ENCODE results near the gene MYPN.
"Not testable (repeated sequence)": the region's sequence is repeated elsewhere in the genome, so short reads cannot be mapped to it uniquely, and the experiment has no call there.

MYPN gene

DNA sequence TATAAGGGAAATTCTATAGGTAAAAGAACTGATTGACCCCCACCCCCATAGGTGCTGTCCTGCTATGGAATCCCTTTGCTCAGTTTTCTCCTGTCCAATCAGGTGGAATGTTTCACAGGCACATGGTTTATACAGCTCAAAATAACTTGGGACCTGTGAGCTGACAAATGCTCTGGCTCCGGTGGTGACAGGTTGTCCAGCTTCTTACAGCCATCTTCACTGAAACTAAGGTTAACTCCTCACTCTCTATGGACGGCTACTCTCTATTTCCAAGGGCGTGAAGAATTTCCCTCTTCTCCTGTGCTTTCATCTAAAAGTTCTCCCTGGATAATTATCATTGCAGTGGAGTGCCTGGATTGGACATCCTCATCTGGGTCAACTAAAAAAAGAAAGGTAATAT lies at the start of gene MYPN:
Gene MYPN, plus strand, starts transcription at position 158 of the 400 bp plus-strand sequence. CDS start 11,951 bp downstream, outside the sequence.
- DNase-seq = no peak

GRCh38 chr10:68067029-68067428 lies 42.3 kb upstream of the MYPN start:
- no peak for DNase-seq

DNA sequence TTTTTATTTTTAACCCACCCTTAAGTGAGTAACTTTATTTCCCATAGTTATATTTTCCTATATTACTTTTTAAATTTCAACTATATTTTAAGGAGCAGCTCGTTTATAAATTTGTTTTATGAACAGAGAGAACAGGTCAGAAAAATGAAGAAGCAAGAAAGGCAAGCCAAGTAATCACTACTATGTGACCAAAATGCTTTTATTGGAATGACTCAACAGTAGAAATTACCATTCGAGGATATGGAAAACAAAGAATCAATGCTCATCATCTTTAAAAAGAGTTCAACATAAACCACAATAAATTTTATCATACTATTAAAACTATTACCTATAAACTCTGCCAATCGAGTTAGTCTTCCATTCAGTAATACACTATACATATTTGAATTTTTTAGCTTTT lies 41.8 kb upstream of the MYPN start:
- DNase-seq = no peak

DNA sequence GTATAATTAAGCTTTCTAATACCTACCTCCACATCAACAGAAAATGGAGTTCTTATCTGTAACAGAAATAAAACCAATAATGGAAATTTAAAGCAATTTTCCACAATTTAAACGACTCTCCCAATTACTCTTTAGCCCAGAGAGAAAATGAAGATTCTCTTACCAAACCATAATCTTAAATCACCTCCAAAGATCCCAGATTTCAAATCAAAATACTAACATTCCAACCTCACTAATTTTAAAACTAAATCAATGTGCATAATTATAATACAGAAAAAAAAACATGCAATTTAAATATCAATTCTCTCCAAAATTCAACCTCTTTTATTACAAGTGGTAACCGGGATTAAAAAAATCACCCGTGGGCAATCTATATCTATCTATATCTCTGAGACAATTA lies 35.7 kb upstream of the MYPN start:
- DNase-seq = no peak

DNA sequence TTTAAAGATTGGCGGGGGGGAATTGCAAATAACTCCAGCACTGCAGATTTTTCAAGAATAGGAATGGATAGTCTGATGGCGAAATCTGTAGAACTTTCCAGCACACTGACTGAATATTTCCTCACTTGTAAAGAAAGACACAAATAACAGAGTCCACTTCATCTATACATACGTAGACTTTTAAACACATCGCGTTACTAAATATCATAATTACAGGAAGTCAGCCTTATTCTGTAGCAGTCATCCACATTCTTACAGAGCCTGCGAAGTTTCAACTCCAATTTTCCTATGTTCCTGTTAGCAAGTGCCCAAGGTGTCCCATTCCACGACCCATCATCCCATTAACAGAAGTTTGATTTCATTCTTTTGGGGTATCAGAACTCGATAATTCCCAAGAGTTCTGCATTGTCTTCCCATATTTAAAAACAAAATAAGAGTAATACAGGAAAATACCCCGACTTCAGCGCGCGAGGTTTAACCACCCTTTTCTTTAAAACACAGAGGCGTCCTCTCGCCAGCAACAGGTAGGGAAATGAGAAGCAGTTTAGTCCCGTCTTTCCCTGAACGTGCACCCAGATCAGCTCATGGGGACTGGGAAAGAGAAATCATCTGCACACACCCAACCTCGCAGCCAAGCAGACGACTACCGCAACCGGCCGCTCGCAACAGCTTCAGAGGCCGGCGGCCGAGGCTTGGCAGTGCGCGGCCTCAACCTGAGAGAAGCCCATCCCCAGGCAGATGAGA lies 35.1 kb upstream of the MYPN start:
- DNase-seq = peak; percentile 18 to 70 (median 54)

DNA sequence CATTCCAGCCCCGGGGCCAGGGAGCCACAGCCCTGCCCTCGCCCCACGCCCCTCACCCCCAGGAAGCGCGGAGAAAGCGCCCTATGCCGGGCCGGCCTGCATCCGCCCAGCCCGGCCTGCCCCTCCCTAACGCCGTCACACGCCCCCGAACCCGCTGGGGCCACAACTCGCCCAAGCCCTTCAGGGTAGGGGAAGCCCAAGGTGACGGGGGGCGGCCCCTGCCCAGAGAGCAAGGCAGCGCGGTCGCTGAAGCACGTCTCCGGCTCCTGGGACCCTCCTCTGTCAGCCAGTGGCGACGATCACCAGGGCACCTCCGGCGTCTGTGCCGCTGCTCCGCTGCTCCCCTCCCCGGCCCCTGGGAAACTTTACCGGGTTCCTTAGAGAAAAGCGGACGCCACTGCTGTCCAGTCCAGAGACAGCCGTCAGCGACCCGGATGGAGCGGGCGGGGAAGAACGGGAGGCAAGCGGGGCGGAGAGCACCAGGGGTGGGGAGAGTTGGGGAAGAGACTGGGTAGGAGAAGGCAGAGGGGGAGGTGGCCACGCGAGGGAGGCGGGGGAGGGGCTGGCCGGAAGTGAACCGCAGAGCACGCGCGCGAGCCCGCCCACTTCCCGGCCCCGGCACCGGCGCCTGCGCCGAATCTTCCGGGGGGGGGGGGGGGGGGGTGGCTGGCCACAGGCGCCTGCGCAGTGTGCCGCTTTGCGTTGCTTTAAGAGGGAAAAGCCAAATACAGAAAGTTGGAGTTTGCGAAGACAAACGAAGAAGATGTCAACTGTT lies 34.3 kb upstream of the MYPN start, which contains the start of gene HERC4:
Gene HERC4, minus strand, starts transcription at position 509 of the 775 bp plus-strand sequence. CDS start 2,175 bp downstream, outside the sequence.
- peak; percentile 95 to 98 (median 97) for DNase-seq

DNA sequence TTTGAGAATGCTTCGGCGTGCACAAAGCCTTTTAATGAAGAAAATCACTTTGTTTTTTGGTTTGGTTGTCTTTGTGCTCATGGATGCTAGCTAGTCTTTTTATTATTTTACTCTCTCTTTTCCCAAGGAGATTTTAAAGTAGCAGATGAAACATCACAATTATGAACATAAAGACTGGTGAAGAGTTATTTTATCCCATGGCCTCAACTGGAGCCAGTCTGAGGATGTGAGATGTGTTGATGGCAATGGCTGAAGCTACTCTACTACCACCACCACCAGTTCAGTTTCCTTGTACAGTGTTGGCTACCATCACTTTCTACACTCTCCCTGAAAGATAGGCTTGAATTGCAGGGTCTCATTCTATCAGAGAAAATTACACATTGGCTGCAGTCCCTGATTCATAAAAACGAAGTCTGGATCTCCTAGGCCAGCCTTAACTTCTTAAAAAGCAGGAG lies 33.7 kb upstream of the MYPN start:
- no peak for DNase-seq

- DNase-seq = not testable (repeated sequence)
Observed at GRCh38 chr10:68076081-68076480, 33.2 kb upstream of the MYPN start.

- no peak for DNase-seq
Observed at GRCh38 chr10:68077026-68077425, 32.3 kb upstream of the MYPN start.

- DNase-seq = no peak
Observed at GRCh38 chr10:68079434-68079833, 29.9 kb upstream of the MYPN start.

DNA sequence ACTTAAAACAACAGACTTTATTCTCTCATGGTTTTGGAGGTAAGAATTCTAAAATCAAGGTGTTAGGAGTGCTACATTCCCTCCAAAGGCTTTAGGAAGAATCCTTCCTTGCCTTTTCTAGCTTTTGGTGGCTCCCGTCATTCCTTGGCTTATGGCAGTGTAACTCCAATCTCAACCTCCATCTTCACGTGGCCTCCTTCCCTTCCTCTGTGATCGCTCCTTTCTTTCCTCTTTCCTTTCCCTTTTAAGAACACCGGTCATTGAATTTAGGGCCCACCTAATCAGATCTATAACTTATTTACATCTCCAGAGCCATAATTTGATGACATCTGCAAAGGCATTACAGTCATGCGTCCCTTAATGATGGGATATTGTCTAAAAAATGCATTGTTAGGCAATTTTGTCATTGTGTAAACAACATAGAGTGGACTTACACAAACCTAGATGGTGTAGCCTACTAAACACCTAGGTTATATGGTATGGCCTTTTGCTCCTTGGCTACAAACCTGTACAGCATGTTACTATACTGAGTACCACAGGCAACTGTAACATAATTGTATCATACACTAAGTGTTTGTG lies 28.3 kb upstream of the MYPN start:
- no peak for DNase-seq

DNA sequence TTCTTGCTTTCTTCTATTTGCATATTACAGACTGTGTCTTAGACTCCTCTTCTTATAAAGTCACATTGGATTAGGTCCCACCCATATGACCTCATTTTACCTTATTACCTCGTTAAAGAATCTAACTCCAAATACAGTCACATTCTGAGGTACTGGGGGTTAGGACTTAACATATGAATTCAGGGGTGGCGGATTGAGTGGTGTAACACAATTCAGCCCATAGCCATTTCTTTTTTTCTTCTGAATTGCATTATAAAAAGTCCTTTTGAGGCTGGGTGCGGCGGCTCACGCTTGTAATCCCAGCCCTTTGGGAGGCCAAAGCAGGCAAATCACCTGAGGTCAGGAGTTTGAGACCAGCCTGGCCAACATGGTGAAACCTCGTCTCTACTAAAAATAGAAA lies 27.4 kb upstream of the MYPN start:
- DNase-seq = no peak

DNA sequence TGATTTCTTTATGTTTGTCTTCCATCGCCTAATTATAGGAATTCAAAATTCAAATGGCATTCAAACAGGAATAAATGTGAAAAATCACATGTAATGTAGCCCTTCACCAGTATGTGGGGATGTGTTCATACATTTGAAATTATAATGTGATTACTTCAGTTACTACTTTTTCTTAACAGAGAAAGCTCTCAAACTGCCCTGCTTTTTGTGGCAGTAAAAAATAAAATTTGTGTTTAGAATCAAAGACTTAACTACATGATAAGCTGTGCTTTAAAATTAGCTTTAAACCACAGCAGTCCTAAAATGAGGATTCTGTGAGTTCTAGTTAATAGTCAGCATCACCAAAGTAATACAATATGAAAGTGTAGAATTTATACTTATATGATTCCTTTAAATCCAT lies 26.4 kb upstream of the MYPN start:
- peak; percentile 21 to 42 (median 29) for DNase-seq

DNA sequence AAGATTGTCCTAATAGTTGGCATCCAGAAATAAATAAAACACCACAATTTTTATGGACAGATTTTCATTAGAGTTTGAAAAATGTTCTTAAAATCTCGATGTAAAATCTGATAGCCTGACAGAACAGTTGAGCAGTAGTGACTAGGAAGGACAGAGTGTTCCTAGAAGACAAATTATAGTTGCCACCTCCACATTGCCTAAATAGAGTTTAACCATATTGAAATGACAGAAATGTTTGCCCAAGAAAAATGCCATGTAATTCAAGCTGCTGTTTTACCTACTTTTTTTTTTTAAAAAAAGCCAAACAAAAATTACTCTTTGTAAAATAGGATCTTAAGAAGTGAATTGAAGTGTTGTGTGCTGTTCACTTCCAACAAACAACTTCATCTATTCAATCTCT lies 25.3 kb upstream of the MYPN start:
- no peak for DNase-seq

DNA sequence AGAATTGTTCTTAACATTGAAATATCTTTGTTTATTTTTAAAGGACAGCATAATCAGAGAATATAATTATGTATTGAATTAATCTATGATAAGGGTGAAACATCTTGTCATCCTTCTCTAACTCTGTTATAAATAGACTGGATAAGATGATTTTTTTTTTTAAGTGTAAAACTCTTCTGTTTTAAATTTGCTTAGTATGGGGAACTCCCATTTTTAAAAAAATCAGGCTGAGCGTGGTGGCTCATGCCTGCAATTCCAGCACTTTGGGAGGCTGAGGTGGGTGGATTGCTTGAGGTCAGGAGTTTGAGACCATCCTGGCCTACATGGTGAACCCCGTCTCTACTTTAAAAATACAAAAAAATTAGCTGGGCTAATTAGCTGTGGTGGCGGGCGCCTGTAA lies 24.8 kb upstream of the MYPN start:
- DNase-seq = no peak

DNA sequence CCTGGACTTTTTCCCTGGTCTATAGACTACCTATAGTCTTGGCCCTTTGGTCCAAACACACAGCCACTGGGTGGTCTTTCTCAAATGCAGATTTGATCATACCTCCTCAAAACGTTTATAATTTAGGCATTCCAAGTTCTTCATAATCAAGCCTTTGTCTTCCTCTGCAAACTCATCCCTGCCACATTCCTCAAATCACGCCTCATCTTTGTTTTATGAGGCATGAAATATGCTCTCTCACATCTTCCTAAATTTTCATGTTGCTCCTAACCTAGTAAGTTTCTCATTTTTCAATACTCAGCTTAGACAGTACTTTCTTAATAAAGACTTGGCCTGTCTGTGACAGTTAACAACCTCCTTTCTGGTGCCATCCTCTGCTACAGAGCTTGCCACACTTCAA lies 23.3 kb upstream of the MYPN start:
- no peak for DNase-seq

GRCh38 chr10:68086910-68087684 lies 22.2 kb upstream of the MYPN start:
- DNase-seq = no peak

GRCh38 chr10:68087685-68088401 lies 21.4 kb upstream of the MYPN start:
- peak in 1 of 3 donors; percentile 4 for DNase-seq

DNA sequence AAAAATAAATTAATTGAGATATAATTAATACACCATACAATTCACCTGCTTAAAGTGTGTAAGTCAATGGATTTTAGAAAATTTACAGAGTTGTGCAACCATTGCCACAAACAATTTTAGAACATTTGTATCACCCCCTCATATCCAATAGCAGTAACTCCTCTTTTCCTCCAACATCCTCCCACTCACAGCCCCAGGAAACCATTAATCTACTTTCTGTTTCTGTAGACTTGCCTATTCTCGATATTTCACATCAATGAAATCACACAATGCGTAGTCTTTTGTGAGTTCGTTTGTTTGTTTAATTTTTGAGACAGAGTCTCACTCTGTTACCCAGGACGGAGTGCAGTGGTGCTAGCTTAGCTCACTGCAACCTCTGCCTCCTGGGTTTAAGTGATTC lies 20.5 kb upstream of the MYPN start:
- DNase-seq = peak; percentile 51 to 74 (median 66)

GRCh38 chr10:68090586-68090985 lies 18.7 kb upstream of the MYPN start:
- DNase-seq = no peak

DNA sequence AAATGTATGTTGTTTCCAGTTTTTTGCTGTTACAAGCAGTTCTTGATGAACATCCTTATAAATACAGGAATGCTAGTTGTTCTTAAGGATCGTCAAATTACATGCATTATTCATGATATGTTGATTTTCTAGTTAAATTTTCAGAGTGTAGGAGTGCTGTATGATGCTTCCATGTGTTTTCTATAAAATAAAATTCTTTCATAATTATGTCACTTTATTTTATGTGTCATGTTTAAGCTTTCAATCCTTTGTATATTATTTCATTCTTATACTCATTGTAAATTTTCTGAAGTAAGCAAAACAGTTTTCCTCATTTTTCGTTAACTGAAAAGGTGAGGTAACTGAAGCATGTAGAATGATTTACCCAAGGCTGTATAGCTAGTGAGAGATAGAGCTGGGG lies 16.8 kb upstream of the MYPN start:
- no peak for DNase-seq

DNA sequence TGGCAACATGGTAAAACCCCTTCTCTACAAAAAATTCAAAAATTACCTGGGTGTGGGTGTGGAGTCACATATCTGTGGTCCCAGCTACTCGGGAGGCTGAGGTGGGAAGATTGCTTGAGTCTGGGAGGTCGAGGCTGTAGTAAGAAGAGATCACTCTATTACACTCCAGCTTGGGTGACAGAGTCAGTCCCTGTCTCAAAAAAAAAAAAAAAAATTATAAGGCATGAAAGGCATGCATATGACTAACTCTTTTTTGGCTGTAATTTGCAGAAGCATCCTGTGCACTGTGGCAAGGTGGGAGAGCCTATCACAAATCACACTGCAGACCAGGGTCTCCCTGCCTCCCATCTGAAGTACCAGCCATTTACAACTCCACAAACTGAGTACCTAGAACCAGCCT lies 14.1 kb upstream of the MYPN start:
- DNase-seq = no peak
